ENCODE measurements around the gene ITM2C.

ITM2C gene

GRCh38 chr2:230852113-230852512 is 12.6 kb upstream of the ITM2C start:
- DNase-seq, result no peak

DNA sequence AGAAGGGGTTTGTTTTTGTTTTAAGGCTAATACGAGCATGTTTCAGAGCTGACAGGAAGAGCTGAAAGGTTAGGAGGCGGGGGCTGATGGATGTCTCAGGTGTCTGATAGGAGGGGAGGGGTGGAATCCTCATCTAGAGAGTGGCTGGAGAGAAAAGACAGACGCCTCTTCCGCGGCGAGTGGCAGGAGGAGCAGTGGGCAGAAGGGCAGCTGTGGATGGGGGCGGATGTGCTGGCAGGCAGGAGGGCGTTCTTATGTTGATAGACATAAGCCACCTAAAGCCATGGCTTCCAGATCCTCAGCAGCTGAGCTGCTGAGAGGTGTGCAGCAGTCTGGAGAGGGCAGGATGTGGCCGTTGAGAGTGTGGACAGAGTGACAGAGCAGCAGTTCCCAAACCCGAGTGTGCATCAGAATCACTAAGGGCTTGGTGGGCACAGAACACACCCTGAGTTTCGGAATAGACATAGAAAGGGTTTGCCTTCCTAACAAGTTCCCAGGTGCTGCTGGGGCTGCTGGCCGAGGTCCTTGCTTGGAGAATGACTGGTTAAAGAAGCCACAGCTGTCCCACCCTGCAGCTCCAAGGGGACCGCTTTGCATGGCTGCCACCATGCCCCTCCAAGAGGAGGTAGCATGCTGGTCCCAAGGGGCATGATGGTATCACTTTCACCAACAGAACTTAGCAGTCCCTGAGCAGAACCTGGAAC is 3.0 kb upstream of the ITM2C start:
- DNase-seq, result no peak

GRCh38 chr2:230862292-230862691 is 2.5 kb upstream of the ITM2C start:
- no peak for DNase-seq

DNA sequence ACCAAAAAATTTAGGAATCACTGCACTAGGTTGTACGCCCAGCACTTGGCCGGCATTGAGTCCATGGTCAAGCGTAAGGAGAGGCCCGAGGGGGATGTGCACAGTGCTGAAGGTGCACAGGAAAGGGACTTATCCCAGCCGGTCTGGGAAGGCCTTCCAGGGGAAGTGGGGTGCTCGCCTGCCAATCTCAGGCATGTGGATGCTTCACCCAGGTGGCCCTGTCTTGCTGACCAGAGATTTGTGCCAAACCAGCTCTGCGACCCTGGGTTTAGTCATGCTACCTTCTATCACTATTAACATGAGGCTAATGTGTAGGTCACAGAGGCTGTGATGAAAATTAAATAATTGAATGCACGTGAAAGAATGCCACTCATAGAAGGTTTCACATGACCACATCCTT is 1.7 kb upstream of the ITM2C start:
- DNase-seq, result no peak

GRCh38 chr2:230863442-230864121 is 1.2 kb upstream of the ITM2C start:
- no peak for DNase-seq

GRCh38 chr2:230864122-230864604 is 579 bp upstream of the ITM2C start:
- no peak for DNase-seq

DNA sequence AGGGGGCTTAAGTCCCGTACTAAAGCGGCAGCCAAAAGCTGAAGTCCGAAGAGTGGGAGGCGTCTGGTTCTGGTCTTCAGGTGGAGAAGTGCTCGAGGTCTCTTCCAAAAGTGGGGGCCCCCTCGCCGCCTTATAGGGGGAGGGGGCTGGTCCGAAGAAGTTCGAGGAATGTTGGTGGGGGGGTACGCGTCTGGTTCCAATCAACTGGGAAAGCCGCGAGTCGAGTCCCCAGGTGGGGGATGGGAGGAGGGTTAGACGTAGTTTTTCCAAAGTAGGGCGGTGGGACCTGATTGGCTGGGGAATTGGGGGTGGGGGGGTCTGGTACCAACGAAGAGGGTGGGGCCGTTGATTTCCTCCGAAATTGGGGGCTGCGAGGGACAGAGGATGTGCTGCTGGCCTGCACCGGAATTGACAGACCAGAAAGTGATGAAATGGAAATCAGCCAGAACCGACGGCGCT is 594 bp downstream of the ITM2C start:
- no peak for DNase-seq

- DNase-seq, result peak; percentile 38
Measured at GRCh38 chr2:230865766-230866755, 1.3 kb downstream of the ITM2C start.

DNA sequence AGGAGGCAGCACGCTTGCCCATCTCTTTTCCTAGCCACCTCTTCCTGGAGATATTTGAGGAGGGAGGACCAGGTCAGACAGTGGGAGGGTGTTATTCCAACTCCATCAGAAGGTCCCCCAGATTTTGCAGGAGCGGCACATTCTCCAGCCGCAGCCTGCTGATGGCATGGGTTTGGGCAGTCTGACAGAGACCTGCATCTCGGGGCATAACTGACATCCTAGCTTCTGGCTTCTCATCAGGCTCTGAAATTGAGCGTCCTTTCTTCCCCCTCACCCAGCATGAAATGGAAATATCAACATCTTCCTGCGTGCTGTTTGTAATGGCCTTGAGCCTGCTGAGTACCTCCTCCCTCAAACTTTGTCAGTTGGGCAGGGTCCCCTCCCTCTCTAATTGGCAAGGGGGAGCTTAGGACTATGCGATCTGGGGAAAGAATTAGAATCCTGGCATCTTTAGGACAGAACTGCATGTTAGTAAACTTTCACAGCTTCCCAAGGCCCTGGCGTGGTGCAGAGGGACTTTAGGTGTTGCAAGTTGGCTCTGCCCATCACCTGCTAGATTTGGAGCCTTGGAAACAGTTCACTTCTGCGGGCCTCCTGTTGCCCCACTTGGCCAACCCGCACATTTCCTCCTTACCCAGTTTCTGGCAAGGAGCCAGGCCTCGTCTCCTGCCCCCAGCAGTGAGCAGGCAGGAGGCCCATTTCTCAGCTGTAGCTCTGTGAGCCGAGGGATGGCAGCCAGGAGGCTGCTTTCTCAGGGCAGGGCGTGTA is 2.2 kb downstream of the ITM2C start:
- peak; percentile 75 for DNase-seq

DNA sequence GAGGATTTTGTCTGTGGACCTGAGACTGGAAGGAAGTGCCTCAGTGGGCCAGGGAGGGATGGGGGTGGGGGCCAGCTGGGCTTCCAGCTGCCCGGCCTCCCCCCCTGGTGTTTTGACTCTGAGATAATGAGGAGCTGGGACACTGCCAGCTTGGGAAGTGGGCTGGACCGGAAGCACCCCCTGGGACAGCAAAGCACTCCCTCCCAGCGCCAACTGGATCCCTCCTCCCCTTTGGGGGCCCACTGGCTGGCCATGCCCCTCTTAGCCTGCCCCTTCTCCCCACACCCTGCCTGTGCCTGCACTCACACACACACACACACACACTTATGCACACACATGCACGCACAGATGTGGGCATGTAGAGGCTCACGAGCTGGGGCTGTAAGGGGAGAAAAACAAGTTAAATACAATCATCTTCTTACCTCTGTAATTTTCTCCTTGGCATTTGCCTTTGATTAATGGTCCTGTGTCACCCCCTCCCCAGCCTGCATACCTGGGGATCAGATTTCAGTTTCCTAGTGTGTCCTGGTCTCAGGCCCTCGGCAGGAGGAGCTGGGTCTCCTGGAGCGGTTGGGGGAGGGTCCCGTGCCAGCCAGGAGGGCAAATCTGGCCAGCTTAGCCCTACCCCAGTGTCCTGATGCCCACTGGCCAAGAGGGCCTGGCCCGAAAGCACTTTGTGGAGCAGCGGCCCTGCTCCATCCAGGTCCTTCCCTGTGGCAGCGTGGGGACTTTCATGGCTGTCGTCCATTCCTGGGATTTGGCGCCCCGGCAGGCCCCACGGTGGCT is 3.6 kb downstream of the ITM2C start:
- no peak for DNase-seq

GRCh38 chr2:230868947-230869913 is 4.5 kb downstream of the ITM2C start:
- DNase-seq, result no peak

- no peak for DNase-seq
Measured at GRCh38 chr2:230869914-230870543, 5.3 kb downstream of the ITM2C start.

DNA sequence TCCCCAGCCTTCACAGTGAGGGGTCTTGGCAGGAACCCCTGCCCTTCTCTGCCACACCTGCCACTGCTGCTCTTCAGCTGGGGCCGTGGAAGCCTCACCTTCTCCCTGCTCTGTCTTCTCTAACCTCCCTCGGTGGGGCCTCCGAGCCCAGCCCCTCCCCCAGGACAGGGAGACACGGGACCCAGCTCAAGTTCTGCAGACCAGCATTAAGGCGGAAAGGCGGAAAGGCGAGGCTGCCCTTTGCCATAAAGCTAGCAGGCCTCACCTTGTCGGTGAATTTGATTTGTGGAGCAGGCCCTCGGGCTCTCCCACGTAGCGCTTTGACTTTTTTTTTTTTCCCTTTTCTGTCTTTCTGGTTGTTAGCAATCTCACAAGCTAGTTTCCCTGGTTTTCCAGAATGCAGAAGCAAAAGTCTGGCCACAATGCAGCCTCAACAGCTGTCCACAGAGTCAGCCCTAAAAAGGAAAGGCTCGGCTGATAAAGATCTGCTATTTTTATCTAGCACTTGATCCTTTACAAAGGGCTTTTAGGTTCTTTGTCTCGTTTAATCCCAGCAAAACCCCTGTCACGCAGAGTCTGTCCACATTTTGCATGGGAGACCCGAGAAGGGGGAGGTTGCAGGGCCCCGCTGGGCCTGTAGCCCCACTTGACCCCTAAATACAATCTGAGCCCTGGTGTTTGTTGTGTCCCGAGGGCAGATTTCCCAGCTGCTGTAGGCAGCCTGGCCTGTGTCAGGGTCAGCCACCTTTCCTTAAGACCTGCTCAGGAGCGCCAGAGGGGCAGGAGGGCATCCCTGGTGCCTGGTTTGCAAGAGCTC is 6.0 kb downstream of the ITM2C start:
- no peak for DNase-seq

- DNase-seq, result no peak
Measured at GRCh38 chr2:230871361-230872150, 6.8 kb downstream of the ITM2C start.

DNA sequence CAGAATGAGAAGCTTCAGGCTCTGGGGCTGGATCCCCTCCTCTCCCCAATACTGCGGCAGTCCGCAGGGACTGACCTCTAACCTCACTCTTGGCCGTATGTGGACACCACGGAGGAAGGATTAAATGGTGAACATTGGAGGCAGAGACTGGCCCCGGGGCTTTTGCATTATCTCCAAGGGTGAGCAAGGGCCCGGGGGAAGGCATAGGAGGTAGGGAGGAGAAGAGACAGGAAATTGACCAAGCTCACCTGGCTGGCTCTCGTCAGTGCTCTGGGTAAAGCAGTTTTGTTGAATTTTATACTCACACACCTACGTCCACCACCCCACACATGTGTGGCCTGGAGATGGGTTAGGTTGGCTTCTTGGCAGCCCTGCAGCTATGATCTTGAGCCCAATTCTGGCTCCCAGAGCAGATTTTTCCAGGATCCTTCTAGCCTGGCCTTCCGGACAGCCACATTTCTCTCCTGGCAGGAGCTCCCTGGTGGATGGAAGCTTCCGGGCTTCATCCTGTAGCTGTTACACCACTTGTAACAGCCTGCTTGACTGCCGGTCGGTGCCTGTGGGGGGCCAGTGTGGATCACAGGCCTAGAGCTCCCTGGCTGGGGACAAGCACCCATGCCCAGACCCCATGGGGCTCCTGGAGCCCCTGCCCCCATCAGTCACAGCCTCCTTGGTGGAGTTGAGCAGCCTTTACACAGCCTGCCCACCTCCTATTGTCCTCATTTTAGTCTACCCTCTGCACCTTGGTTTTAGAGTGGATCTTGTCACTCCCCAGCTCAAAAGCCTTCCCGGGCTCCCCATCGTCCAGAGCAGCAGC is 7.6 kb downstream of the ITM2C start:
- DNase-seq, result no peak

DNA sequence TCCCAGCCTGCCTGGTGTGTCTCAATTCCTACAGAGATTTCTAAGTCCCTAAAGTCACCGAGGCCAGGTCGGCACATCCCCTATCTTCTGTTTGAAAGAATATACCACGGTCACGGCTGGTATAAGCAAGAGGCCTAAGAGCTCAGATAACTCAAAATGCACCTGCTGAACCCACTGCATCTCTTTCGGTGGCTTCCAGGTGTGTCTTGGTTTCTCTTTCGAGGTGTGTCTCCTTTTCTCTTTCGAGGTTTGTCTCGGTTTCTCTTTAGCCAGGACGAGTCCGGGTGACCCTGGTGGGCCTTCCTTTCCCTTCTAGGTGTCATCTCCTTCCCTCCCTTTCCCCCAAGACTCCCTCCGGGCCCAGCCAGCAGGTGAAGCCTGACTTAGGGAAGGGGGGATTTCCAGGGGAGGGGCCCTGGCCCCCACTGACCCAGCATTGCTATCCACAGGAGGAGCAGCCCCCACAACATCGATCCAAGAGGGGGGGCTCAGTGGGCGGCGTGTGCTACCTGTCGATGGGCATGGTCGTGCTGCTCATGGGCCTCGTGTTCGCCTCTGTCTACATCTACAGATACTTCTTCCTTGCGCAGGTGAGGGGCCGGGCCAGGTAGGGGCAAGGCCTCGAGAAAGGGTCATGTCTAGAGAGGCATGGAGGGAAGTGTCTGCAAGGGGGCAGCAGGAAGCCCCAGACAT is 8.4 kb downstream of the ITM2C start:
- DNase-seq, result no peak

Measured in midbrain (tissue), 1 donor.